Measurements from ENCODE around the gene ERC2.

GRCh38 chr3:55752911-55753310, 715.4 kb downstream of the ERC2 start:
- TF ChIP-seq, protein P1, sequence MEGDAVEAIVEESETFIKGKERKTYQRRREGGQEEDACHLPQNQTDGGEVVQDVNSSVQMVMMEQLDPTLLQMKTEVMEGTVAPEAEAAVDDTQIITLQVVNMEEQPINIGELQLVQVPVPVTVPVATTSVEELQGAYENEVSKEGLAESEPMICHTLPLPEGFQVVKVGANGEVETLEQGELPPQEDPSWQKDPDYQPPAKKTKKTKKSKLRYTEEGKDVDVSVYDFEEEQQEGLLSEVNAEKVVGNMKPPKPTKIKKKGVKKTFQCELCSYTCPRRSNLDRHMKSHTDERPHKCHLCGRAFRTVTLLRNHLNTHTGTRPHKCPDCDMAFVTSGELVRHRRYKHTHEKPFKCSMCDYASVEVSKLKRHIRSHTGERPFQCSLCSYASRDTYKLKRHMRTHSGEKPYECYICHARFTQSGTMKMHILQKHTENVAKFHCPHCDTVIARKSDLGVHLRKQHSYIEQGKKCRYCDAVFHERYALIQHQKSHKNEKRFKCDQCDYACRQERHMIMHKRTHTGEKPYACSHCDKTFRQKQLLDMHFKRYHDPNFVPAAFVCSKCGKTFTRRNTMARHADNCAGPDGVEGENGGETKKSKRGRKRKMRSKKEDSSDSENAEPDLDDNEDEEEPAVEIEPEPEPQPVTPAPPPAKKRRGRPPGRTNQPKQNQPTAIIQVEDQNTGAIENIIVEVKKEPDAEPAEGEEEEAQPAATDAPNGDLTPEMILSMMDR (conservative IDR thresholded peaks at IDR 0.05 in 1 of 2, IDR thresholded peaks at IDR 0.05 in 1 of 2; ENCODE audit: low read depth in 1 of 2, low read length in 2 of 2), result no peak
- TF ChIP-seq EZH2 (IDR thresholded peaks at IDR 0.05; ENCODE audit: low read length, missing control alignments), result no peak

Data from fibroblast of lung (primary cell).